Measurements from ENCODE around the gene TNFRSF25.

- TF ChIP-seq REST (IDR thresholded peaks at IDR 0.05; ENCODE audit: insufficient replicate concordance, low read depth): no peak
- TF ChIP-seq CTCF (IDR thresholded peaks at IDR 0.05; ENCODE audit: insufficient read depth, low read length): no peak
- TF ChIP-seq GABPA (IDR thresholded peaks at IDR 0.05; ENCODE audit: low read depth): no peak
- no peak for TF ChIP-seq SPI1 (IDR thresholded peaks at IDR 0.05; ENCODE audit: borderline replicate concordance, low read depth)
Measured at GRCh38 chr1:6473156-6473555, 7.2 kb upstream of the TNFRSF25 start.

Data from HL-60 (cell line).